A673 (cell line): ENCODE measurements around the gene SBK1. TPM values are rescaled to one million over a fixed set of nuclear protein-coding genes. Genes with fewer than 3 reads are reported as not detected.

Experiments
- BruUV-seq: library from RNA; stranded (reverse); fragments of 400-500 nt; replicated peaks from 2 replicates; lab custom pipeline; 2021; lab: Mats Ljungman, UMichigan
- CTCF ChIA-PET: fragments of 300-600 bp; sonication (Branson Sonifier 250); formaldehyde crosslinking; loops from one replicate; lab custom pipeline; 2022; ENCODE audit warnings: antibody characterized with exemption; lab: Charles Lee
- POLR2A ChIA-PET: fragments of 300-600 bp; sonication (Branson Sonifier 250); formaldehyde crosslinking; loops from one replicate; lab custom pipeline; 2022; ENCODE audit warnings: antibody characterized with exemption; ENCODE audit not compliant: low non-redundant PET; lab: Charles Lee
- DNase-seq: peaks from one replicate; pipeline ENCODE4 v3.0.0-alpha.2; 2015; ENCODE audit warnings: low spot score
- H3K27ac ChIP-seq: fragments of 200-600 bp; sonication (generic); 2 replicates; pipeline ENCODE4 v1.5.1; 2016; ENCODE audit warnings: mixed run types, low read depth, mild to moderate bottlenecking, mixed read lengths, antibody characterized with exemption, low read length; ENCODE audit not compliant: poor library complexity, severe bottlenecking
- H3K27me3 ChIP-seq: fragments of 200-600 bp; sonication (generic); replicated peaks from 2 replicates; pipeline ENCODE4 v1.6.1; 2017; ENCODE audit warnings: mixed run types, low read depth, mild to moderate bottlenecking, mixed read lengths, antibody characterized with exemption, low read length; ENCODE audit not compliant: insufficient read depth, poor library complexity
- H3K36me3 ChIP-seq: fragments of 200-600 bp; sonication (generic); 2 replicates; pipeline ENCODE4 v1.6.1; 2016; ENCODE audit warnings: mixed run types, mild to moderate bottlenecking, mixed read lengths, antibody characterized with exemption, low read length; ENCODE audit not compliant: insufficient read depth, poor library complexity, severe bottlenecking
- H3K4me1 ChIP-seq: fragments of 200-600 bp; sonication (generic); 2 replicates; pipeline ENCODE4 v1.6.1; 2017; ENCODE audit warnings: mixed run types, mild to moderate bottlenecking, mixed read lengths, antibody characterized with exemption, low read length; ENCODE audit not compliant: insufficient read depth, poor library complexity, severe bottlenecking
- H3K4me3 ChIP-seq: fragments of 200-600 bp; sonication (generic); 2 replicates; pipeline ENCODE4 v1.5.1; 2016; ENCODE audit warnings: low read depth, mixed run types, mild to moderate bottlenecking, mixed read lengths, low read length; ENCODE audit not compliant: poor library complexity, severe bottlenecking
- H3K9me3 ChIP-seq: fragments of 200-600 bp; sonication (generic); 2 replicates; pipeline ENCODE4 v1.6.1; 2016; ENCODE audit warnings: mixed run types, low read depth, mild to moderate bottlenecking, mixed read lengths, antibody characterized with exemption, low read length; ENCODE audit not compliant: poor library complexity, severe bottlenecking
- EZH2 ChIP-seq: fragments of 200-600 bp; sonication (generic); IDR thresholded peaks from 2 replicates; pipeline ENCODE4 v1.6.1; 2017; ENCODE audit warnings: borderline replicate concordance, low read depth, mild to moderate bottlenecking, mixed read lengths, antibody characterized with exemption, low read length; ENCODE audit not compliant: poor library complexity, severe bottlenecking
- intact Hi-C: fragments of 100-400 bp; cut with micrococcal nuclease; formaldehyde crosslinking; loops from one replicate; pipeline ENCODE4 v1.10.0; 2022; ENCODE audit not compliant: unreplicated experiment
- total RNA-seq: library from RNA; stranded (reverse); gene quantifications from 2 replicates; pipeline ENCODE4 v1.2.3, GENCODE V29; 2021
- TF ChIP-seq, protein P1 (sequence below): fragments of 300-800, 200-600 bp; sonication (generic); conservative IDR thresholded peaks from 2 replicates; pipeline ENCODE4 v1.5.1; 2017; ENCODE audit warnings: low read depth, mild to moderate bottlenecking, antibody characterized with exemption, low read length, moderate library complexity, mixed read lengths

The SBK1 gene
- total RNA-seq, 1 experiment from 2014 or later = 22.2 TPM

DNA sequence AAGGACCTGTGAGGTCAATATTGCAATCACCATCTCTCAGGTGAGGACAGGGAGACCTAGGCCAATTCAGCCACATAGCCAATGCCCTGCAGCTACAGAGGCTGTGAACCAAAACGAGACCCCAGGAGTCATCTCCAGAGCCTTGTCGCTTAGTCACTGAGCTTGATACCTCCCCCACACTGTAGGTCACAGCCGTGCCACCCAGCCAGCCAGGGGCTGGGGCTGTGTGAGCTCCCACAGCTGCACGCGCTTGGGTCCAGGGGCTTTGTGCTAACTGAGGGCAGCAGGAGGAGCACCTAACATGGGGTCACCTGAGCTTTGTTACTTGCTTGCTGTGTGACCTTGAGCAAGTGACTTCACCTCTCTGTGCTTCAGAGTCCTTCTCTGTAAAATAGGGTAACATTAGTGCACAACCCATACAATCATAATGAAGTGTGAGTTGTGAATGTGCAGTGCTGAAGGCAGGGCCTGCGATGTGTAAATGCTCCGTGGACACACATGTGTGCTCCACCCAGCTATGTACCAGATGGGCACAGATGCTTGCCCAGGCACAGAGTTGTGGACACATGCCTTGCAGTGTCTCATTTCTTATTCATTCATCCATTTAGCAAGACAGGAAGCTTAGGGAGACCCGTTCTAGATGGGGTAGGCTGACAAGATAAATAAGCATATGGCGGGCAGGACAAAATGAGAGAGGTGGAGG, 25.9 kb downstream of the SBK1 start:
- no peaks in the 10 kb centered on the region for H3K27me3 ChIP-seq
- no peak for DNase-seq
- H3K36me3 ChIP-seq = peaks cover 4% of the 10 kb centered on the region
- no peak overlapping the region for H3K27ac ChIP-seq
- BruUV-seq = no TSS peak
- CTCF ChIA-PET = no interaction called here
- intact Hi-C loops = no loop called here
- TF ChIP-seq EZH2 = no peak
- TF ChIP-seq, protein P1, sequence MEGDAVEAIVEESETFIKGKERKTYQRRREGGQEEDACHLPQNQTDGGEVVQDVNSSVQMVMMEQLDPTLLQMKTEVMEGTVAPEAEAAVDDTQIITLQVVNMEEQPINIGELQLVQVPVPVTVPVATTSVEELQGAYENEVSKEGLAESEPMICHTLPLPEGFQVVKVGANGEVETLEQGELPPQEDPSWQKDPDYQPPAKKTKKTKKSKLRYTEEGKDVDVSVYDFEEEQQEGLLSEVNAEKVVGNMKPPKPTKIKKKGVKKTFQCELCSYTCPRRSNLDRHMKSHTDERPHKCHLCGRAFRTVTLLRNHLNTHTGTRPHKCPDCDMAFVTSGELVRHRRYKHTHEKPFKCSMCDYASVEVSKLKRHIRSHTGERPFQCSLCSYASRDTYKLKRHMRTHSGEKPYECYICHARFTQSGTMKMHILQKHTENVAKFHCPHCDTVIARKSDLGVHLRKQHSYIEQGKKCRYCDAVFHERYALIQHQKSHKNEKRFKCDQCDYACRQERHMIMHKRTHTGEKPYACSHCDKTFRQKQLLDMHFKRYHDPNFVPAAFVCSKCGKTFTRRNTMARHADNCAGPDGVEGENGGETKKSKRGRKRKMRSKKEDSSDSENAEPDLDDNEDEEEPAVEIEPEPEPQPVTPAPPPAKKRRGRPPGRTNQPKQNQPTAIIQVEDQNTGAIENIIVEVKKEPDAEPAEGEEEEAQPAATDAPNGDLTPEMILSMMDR = no peak
- no peaks in the 10 kb centered on the region for H3K9me3 ChIP-seq
- POLR2A ChIA-PET = no interaction called here
- H3K4me1 ChIP-seq = no peaks in the 10 kb centered on the region
- no peak overlapping the region for H3K4me3 ChIP-seq

DNA sequence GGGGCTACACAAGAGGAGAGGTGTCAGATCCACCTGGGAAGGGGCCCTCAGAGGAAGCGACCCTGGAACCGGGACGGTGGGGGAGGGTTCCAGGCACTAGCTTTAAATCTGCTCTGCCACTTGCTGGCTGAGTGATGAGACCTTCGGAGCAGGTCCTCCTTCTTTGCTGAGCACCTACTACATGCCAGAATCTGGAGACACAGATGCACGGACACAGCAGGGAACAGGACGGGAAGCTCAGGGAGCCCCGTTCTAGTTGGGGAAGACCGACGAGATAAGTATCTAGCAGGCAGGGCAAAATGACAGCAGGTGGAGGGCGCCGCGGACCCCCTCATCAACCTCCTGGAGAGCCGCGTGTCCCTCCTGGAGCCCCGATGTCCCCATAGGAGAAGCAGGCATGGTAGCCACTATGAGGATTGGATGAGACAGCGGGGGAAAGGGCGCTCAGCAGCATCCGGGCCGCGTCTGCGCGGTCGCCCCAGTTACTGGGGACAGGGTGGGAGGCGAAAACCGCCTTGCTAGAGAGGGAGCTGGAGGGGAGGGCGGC, 27.2 kb downstream of the SBK1 start:
- intact Hi-C loops = no loop called here
- Histone ChIP-seq H3K27ac (no peak overlapping the region), H3K27me3 (no peaks in the 10 kb centered on the region), H3K36me3 (peaks cover 4% of the 10 kb centered on the region), H3K9me3 (no peaks in the 10 kb centered on the region), H3K4me3 (no peak overlapping the region), H3K4me1 (no peaks in the 10 kb centered on the region)
- TF ChIP-seq, protein P1 = no peak
- no peak for TF ChIP-seq EZH2
- DNase-seq = no peak
- no TSS peak for BruUV-seq
- ChIA-PET CTCF (no interaction called here), POLR2A (no interaction called here)

DNA sequence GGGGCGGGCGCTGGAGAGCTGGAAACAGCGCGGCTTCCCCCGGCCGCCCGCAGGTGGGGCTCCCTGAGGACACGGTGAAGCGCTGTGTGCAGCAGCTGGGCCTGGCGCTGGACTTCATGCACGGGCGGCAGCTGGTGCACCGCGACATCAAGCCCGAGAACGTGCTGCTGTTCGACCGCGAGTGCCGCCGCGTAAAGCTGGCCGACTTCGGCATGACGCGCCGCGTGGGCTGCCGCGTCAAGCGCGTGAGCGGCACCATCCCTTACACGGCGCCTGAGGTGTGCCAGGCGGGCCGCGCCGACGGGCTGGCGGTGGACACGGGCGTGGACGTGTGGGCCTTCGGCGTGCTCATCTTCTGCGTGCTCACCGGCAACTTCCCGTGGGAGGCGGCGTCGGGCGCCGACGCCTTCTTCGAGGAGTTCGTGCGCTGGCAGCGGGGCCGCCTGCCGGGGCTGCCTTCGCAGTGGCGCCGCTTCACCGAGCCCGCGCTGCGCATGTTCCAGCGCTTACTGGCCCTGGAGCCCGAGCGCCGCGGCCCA, 27.8 kb downstream of the SBK1 start:
- no peak overlapping the region for H3K27ac ChIP-seq
- no TSS peak for BruUV-seq
- no peaks in the 10 kb centered on the region for H3K27me3 ChIP-seq
- CTCF ChIA-PET = no interaction called here
- no peak for DNase-seq
- H3K36me3 ChIP-seq = peaks cover 4% of the 10 kb centered on the region
- TF ChIP-seq EZH2 = no peak
- TF ChIP-seq, protein P1 = no peak
- H3K9me3 ChIP-seq = no peaks in the 10 kb centered on the region
- POLR2A ChIA-PET = no interaction called here
- H3K4me3 ChIP-seq = no peak overlapping the region
- intact Hi-C loops = no loop called here
- no peaks in the 10 kb centered on the region for H3K4me1 ChIP-seq
